Suprapubic skin (tissue), 4 donors: ENCODE measurements around the gene ZNF593OS. TPM values are rescaled to one million over a fixed set of nuclear protein-coding genes. Genes with fewer than 3 reads are reported as not detected.

Experiments
- DNase-seq, 2 donors: peaks; one replicate each; pipeline ENCODE4 v3.0.0-alpha.2; 2019; ENCODE audit warnings: low spot score in 2 of 2
- H3K27ac ChIP-seq: fragments of 200-600 bp; sonication (generic); one replicate; pipeline ENCODE4 v1.5.1; 2019
- H3K27me3 ChIP-seq: fragments of 200-600 bp; sonication (generic); one replicate; pipeline ENCODE4 v1.5.1; 2019
- H3K36me3 ChIP-seq: fragments of 200-600 bp; sonication (generic); one replicate; pipeline ENCODE4 v1.5.1; 2019
- H3K4me1 ChIP-seq: fragments of 200-600 bp; sonication (generic); one replicate; pipeline ENCODE4 v1.5.1; 2019
- H3K4me3 ChIP-seq: fragments of 200-600 bp; sonication (generic); one replicate; pipeline ENCODE4 v1.5.1; 2019; ENCODE audit warnings: mild to moderate bottlenecking
- H3K9me3 ChIP-seq: fragments of 200-600 bp; sonication (generic); one replicate; pipeline ENCODE4 v1.5.1; 2019
- CTCF ChIP-seq, 2 donors: fragments of 200-600 bp in 1 of 2; fragments of 450-650 bp in 1 of 2; sonication (generic) in 1 of 2; IDR thresholded peaks; one replicate each; pipeline ENCODE4 v1.5.1; 2016 to 2019; ENCODE audit warnings: antibody characterized with exemption in 2 of 2, mild to moderate bottlenecking in 1 of 2, moderate library complexity in 1 of 2
- EP300 ChIP-seq: sonication (generic); formaldehyde crosslinking; IDR thresholded peaks from one replicate; pipeline ENCODE4 v1.6.1; 2017; ENCODE audit warnings: antibody characterized with exemption
- POLR2A ChIP-seq, 2 donors: fragments of 450-650 bp; IDR thresholded peaks; one replicate each; pipeline ENCODE4 v1.6.1; 2017; ENCODE audit warnings: antibody characterized with exemption in 2 of 2, mild to moderate bottlenecking in 2 of 2, moderate library complexity in 2 of 2
- POLR2AphosphoS5 ChIP-seq, 3 donors: sonication (generic); formaldehyde crosslinking; IDR thresholded peaks; one replicate each; pipeline ENCODE4 v1.6.1; 2017; ENCODE audit warnings: antibody characterized with exemption in 3 of 3
- WGBS: methylation state at CpG from one replicate; pipeline ENCODE4 v1.1.5; 2018; 5-methylcytosine and 5-hydroxymethylcytosine counted together
- total RNA-seq, 4 donors: library from RNA; depleted of rRNA; stranded (reverse); fragments of >200 nt; gene quantifications; one replicate each; pipeline ENCODE4 v1.1.0, GENCODE V29; 2016

Gene ZNF593OS
- total RNA-seq, 4 donors from 2014 or later = not detected

- Histone ChIP-seq H3K36me3 (no peaks in the 10 kb centered on the region), H3K4me3 (no peak overlapping the region), H3K4me1 (peaks cover 25% of the 10 kb centered on the region), H3K27me3 (no peaks in the 10 kb centered on the region), H3K9me3 (no peaks in the 10 kb centered on the region), H3K27ac (no peak overlapping the region)
- no peak for DNase-seq
- TF ChIP-seq CTCF (IDR thresholded peaks at IDR 0.05) = no peak
- no peak for TF ChIP-seq EP300
- no peak for TF ChIP-seq POLR2A (IDR thresholded peaks at IDR 0.05)
- no peak for TF ChIP-seq POLR2AphosphoS5 (IDR thresholded peaks at IDR 0.05)
- WGBS = 89% methylated on average over 1 of the region's 1 CpG
Measured at GRCh38 chr1:26130695-26131094, 40.9 kb downstream of the ZNF593OS start.

- no peaks in the 10 kb centered on the region for H3K9me3 ChIP-seq
Measured at GRCh38 chr1:26129778-26130177, 41.9 kb downstream of the ZNF593OS start.

GRCh38 chr1:26127235-26128163 lies 44.1 kb downstream of the ZNF593OS start:
- Histone ChIP-seq H3K27ac (peak overlapping the region; percentile 76), H3K4me1 (peaks cover 56% of the 10 kb centered on the region), H3K36me3 (no peaks in the 10 kb centered on the region), H3K9me3 (no peaks in the 10 kb centered on the region), H3K27me3 (no peaks in the 10 kb centered on the region), H3K4me3 (no peak overlapping the region)
- WGBS = 34% methylated on average over 13 of the region's 13 CpGs
- DNase-seq = no peak
- no peak for TF ChIP-seq POLR2A (IDR thresholded peaks at IDR 0.05)
- TF ChIP-seq CTCF (IDR thresholded peaks at IDR 0.05) = no peak
- no peak for TF ChIP-seq POLR2AphosphoS5 (IDR thresholded peaks at IDR 0.05)
- no peak for TF ChIP-seq EP300

More at GRCh38 chr1:26129778-26130177, 41.9 kb downstream of the ZNF593OS start:
- H3K4me1 ChIP-seq = peaks cover 33% of the 10 kb centered on the region
- 93% methylated on average over 4 of the region's 4 CpGs for WGBS
- H3K27me3 ChIP-seq = no peaks in the 10 kb centered on the region
- DNase-seq = no peak
- no peaks in the 10 kb centered on the region for H3K36me3 ChIP-seq
- no peak overlapping the region for H3K4me3 ChIP-seq
- TF ChIP-seq EP300 (no peak), POLR2AphosphoS5 (IDR thresholded peaks at IDR 0.05) (no peak), CTCF (IDR thresholded peaks at IDR 0.05) (no peak), POLR2A (IDR thresholded peaks at IDR 0.05) (no peak)
- H3K27ac ChIP-seq = no peak overlapping the region

GRCh38 chr1:26126321-26127084 lies 45.1 kb downstream of the ZNF593OS start:
- Histone ChIP-seq H3K27me3 (no peaks in the 10 kb centered on the region), H3K27ac (peak overlapping the region; percentile 76), H3K4me3 (peak overlapping the region; percentile 12), H3K36me3 (no peaks in the 10 kb centered on the region), H3K4me1 (peaks cover 61% of the 10 kb centered on the region), H3K9me3 (no peaks in the 10 kb centered on the region)
- no peak for DNase-seq
- TF ChIP-seq POLR2A (IDR thresholded peaks at IDR 0.05) (no peak), EP300 (no peak), POLR2AphosphoS5 (IDR thresholded peaks at IDR 0.05) (peak in 1 of 3 donors; percentile 48), CTCF (IDR thresholded peaks at IDR 0.05) (no peak)
- WGBS = 44% methylated on average over 9 of the region's 9 CpGs

- TF ChIP-seq CTCF (IDR thresholded peaks at IDR 0.05) (no peak), POLR2A (IDR thresholded peaks at IDR 0.05) (no peak), POLR2AphosphoS5 (IDR thresholded peaks at IDR 0.05) (no peak), EP300 (no peak)
- H3K27ac ChIP-seq = peak overlapping the region; percentile 76
Measured at GRCh38 chr1:26125946-26126320, 45.7 kb downstream of the ZNF593OS start.

More at GRCh38 chr1:26125946-26126320, 45.7 kb downstream of the ZNF593OS start:
- H3K4me1 ChIP-seq = peaks cover 65% of the 10 kb centered on the region
- H3K36me3 ChIP-seq = no peaks in the 10 kb centered on the region
- no peaks in the 10 kb centered on the region for H3K9me3 ChIP-seq
- 51% methylated on average over 1 of the region's 1 CpG for WGBS
- H3K4me3 ChIP-seq = no peak overlapping the region
- H3K27me3 ChIP-seq = no peaks in the 10 kb centered on the region
- DNase-seq = no peak
